HepG2 (cell line): ENCODE results near the gene OR10H2. TPM values are rescaled to one million over a fixed set of nuclear protein-coding genes. Genes with fewer than 3 reads are reported as not detected.

Experiments
- ARNTL ChIP-seq: sonication (generic); formaldehyde crosslinking; IDR thresholded peaks from 2 replicates; pipeline ENCODE4 v1.4.0; 2020; ENCODE audit warnings: mild to moderate bottlenecking, missing genetic modification reagents
- BCL3 ChIP-seq: sonication (generic); formaldehyde crosslinking; IDR thresholded peaks from 2 replicates; pipeline ENCODE4 v1.5.1; 2020; ENCODE audit warnings: mild to moderate bottlenecking, missing genetic modification reagents, moderate library complexity
- GABPA ChIP-seq, 2 experiments: IDR thresholded peaks; 2 replicates each; pipeline ENCODE4 v1.6.1; 2011 to 2016; ENCODE audit warnings: low read depth in 2 of 2, low read length in 1 of 2, missing biosample characterization in 1 of 2, missing genetic modification characterization in 1 of 2
- GATAD1 ChIP-seq: IDR thresholded peaks from 2 replicates; pipeline ENCODE4 v1.6.1; 2016; ENCODE audit warnings: missing genetic modification reagents, missing compliant biosample characterization
- GATAD2A ChIP-seq: IDR thresholded peaks from 2 replicates; pipeline ENCODE4 v1.6.1; 2016
- HNF4A ChIP-seq: sonication (generic); formaldehyde crosslinking; IDR thresholded peaks from 2 replicates; pipeline ENCODE4 v1.4.0; 2020; ENCODE audit warnings: missing genetic modification reagents
- ISL2 ChIP-seq: sonication (generic); formaldehyde crosslinking; IDR thresholded peaks from 2 replicates; pipeline ENCODE4 v1.5.0; 2020; ENCODE audit warnings: missing genetic modification reagents
- KDM3A ChIP-seq: IDR thresholded peaks from 2 replicates; pipeline ENCODE4 v1.6.1; 2018; ENCODE audit warnings: low read depth, missing compliant biosample characterization
- NFKBIZ ChIP-seq: IDR thresholded peaks from 2 replicates; pipeline ENCODE4 v1.6.1; 2018; ENCODE audit warnings: missing genetic modification reagents, missing compliant biosample characterization
- NR2F6 ChIP-seq, 2 experiments: IDR thresholded peaks; 2 replicates each; pipeline ENCODE4 v1.6.1; 2016; ENCODE audit warnings: antibody characterized with exemption in 1 of 2, mild to moderate bottlenecking in 1 of 2
- PHF5A ChIP-seq: IDR thresholded peaks from one replicate; pipeline ENCODE4 v1.6.1; 2018; ENCODE audit warnings: low read depth, missing genetic modification reagents; ENCODE audit not compliant: unreplicated experiment
- POLR2AphosphoS5 ChIP-seq: IDR thresholded peaks from 2 replicates; pipeline ENCODE4 v1.6.1; 2012; ENCODE audit warnings: low read depth, low read length
- REPIN1 ChIP-seq: sonication (generic); formaldehyde crosslinking; IDR thresholded peaks from 2 replicates; pipeline ENCODE4 v1.8.0; 2022; ENCODE audit warnings: missing genetic modification reagents, low read depth, mild to moderate bottlenecking, borderline replicate concordance
- RERE ChIP-seq: IDR thresholded peaks from 2 replicates; pipeline ENCODE4 v1.6.1; 2016; ENCODE audit warnings: low read depth, missing genetic modification reagents, missing compliant biosample characterization
- THRA ChIP-seq: sonication (generic); formaldehyde crosslinking; IDR thresholded peaks from 2 replicates; pipeline ENCODE4 v1.4.0; 2020; ENCODE audit warnings: missing genetic modification reagents, borderline replicate concordance
- ZKSCAN8 ChIP-seq: IDR thresholded peaks from 2 replicates; pipeline ENCODE4 v1.6.1; 2016; ENCODE audit warnings: borderline replicate concordance, missing genetic modification reagents, missing compliant biosample characterization
- ZMYM3 ChIP-seq: sonication (generic); formaldehyde crosslinking; IDR thresholded peaks from 2 replicates; pipeline ENCODE4 v1.5.1; 2020; ENCODE audit warnings: mild to moderate bottlenecking, missing genetic modification reagents
- ZNF251 ChIP-seq: sonication (generic); formaldehyde crosslinking; IDR thresholded peaks from 2 replicates; pipeline ENCODE4 v1.9.0; 2021; ENCODE audit warnings: mild to moderate bottlenecking, missing genetic modification reagents
- ZNF264 ChIP-seq: sonication (generic); formaldehyde crosslinking; IDR thresholded peaks from 2 replicates; pipeline ENCODE4 v1.4.0; 2020; ENCODE audit warnings: missing genetic modification reagents
- ZNF558 ChIP-seq: sonication (generic); formaldehyde crosslinking; IDR thresholded peaks from 2 replicates; pipeline ENCODE4 v1.9.0; 2022; ENCODE audit warnings: mild to moderate bottlenecking, missing genetic modification reagents, borderline replicate concordance
- ZNF616 ChIP-seq: sonication (generic); formaldehyde crosslinking; IDR thresholded peaks from 2 replicates; pipeline ENCODE4 v1.5.0; 2020; ENCODE audit warnings: low read depth, mild to moderate bottlenecking, missing genetic modification reagents
- ZNF790 ChIP-seq: sonication (generic); formaldehyde crosslinking; IDR thresholded peaks from 2 replicates; pipeline ENCODE4 v1.8.0; 2022; ENCODE audit warnings: missing genetic modification reagents, mild to moderate bottlenecking, borderline replicate concordance
- polyA plus RNA-seq, 8 experiments: library from polyadenylated mRNA; depleted of rRNA in 3 of 8; stranded (reverse) in 7 of 8; unstranded in 1 of 8; fragments of >200 nt; fragmentation: Illumina TruSeq in 4 of 8; extraction: Trizol in 4 of 8; gene quantifications; 2 replicates each; pipeline versions ENCODE4 v1.2.1 to v1.2.3, GENCODE V29; 2011 to 2016; ENCODE audit warnings: low read depth in 4 of 8, missing spikeins in 1 of 8, mixed read lengths in 1 of 8; ENCODE audit not compliant: insufficient read depth in 1 of 8
- total RNA-seq, 5 experiments: library from RNA; depleted of rRNA; stranded (reverse); fragments of >200 nt; fragmentation: Illumina TruSeq; extraction: Trizol; gene quantifications; 2 replicates each; pipeline ENCODE4 v1.2.3, GENCODE V29; 2016; ENCODE audit warnings: low read depth in 1 of 5

The OR10H2 gene
- total and polyA plus RNA-seq, 2 of the 13 experiments (the other 11 are each of a cell fraction or from before 2014, with no cell fraction given) = not detected

- TF ChIP-seq RERE (peak; percentile 30; the same call in 1 of the 2 replicates), BCL3 (CRISPR knock-in tag) (no peak), ISL2 (peak; percentile 54; the same call in 1 of the 2 replicates), POLR2AphosphoS5 (no peak), GATAD1 (no peak), KDM3A (0 out of 2 replicates have a peak, but pooled peaks have one; percentile 31), ZMYM3 (no peak), ARNTL (peak; percentile 47; the same call in 1 of the 2 replicates), REPIN1 (CRISPR knock-in tag) (0 out of 2 replicates have a peak, but pooled peaks have one; percentile 29), ZNF264 (0 out of 2 replicates have a peak, but pooled peaks have one; percentile 33), PHF5A (no peak), ZNF558 (CRISPR knock-in tag) (no peak), HNF4A (CRISPR knock-in tag) (peak; percentile 98), ZNF616 (CRISPR knock-in tag) (no peak), GABPA (IDR thresholded peaks at IDR 0.05; ENCODE audit: low read depth, low read length) (no peak), GABPA (CRISPR knock-in tag; IDR thresholded peaks at IDR 0.05; ENCODE audit: low read depth) (no peak), THRA (peak; percentile 40; the same call in 1 of the 2 replicates), NFKBIZ (CRISPR knock-in tag) (no peak), ZNF790 (CRISPR knock-in tag) (no peak), ZKSCAN8 (CRISPR knock-in tag) (0 out of 2 replicates have a peak, but pooled peaks have one; percentile 31), GATAD2A (peak; percentile 90), ZNF251 (CRISPR knock-in tag) (no peak), NR2F6 (IDR thresholded peaks at IDR 0.05) (peak; percentile 31; the same call in 1 of the 2 replicates), NR2F6 (CRISPR knock-in tag; IDR thresholded peaks at IDR 0.05) (no peak)
Measured at GRCh38 chr19:15680478-15681322, 47.1 kb upstream of the OR10H2 start (continued).
